Smooth muscle cell of the brain vasculature (primary cell): ENCODE results near the gene AKAIN1.

Source experiments
- DNase-seq: peaks from one replicate; pipeline ENCODE4 v3.0.0-alpha.2; 2012; ENCODE audit warnings: low read depth, low spot score

AKAIN1 gene

GRCh38 chr18:5159080-5159479, 38.0 kb downstream of the AKAIN1 start:
- DNase-seq = no peak

- DNase-seq = no peak
Observed at GRCh38 chr18:5158587-5158986, 38.5 kb downstream of the AKAIN1 start.

GRCh38 chr18:5158172-5158571, 38.9 kb downstream of the AKAIN1 start:
- DNase-seq = no peak

GRCh38 chr18:5155907-5156287, 41.2 kb downstream of the AKAIN1 start:
- no peak for DNase-seq

- no peak for DNase-seq
Observed at GRCh38 chr18:5155218-5155906, 41.7 kb downstream of the AKAIN1 start.

GRCh38 chr18:5152343-5153020, 44.6 kb downstream of the AKAIN1 start:
- DNase-seq = no peak

GRCh38 chr18:5150894-5151293, 46.2 kb downstream of the AKAIN1 start:
- no peak for DNase-seq

GRCh38 chr18:5146093-5146492, 51.0 kb downstream of the AKAIN1 start:
- no peak for DNase-seq

GRCh38 chr18:5145168-5145825, 51.8 kb downstream of the AKAIN1 start:
- no peak for DNase-seq

- no peak for DNase-seq
Observed at GRCh38 chr18:5144629-5145028, 52.4 kb downstream of the AKAIN1 start.

GRCh38 chr18:5142859-5143258, 54.2 kb downstream of the AKAIN1 start:
- no peak for DNase-seq

GRCh38 chr18:5142131-5142530, 54.9 kb downstream of the AKAIN1 start:
- DNase-seq = no peak

GRCh38 chr18:5137261-5137660, 59.8 kb downstream of the AKAIN1 start:
- DNase-seq = no peak

GRCh38 chr18:5132987-5133386, 64.1 kb downstream of the AKAIN1 start:
- DNase-seq = no peak

- DNase-seq = no peak
Observed at GRCh38 chr18:5122272-5122671, 74.8 kb downstream of the AKAIN1 start.

- DNase-seq = no peak
Observed at GRCh38 chr18:5110266-5110665, 86.8 kb downstream of the AKAIN1 start.

- no peak for DNase-seq
Observed at GRCh38 chr18:5107988-5108387, 89.1 kb downstream of the AKAIN1 start.

GRCh38 chr18:5106730-5107129, 90.3 kb downstream of the AKAIN1 start:
- no peak for DNase-seq

- no peak for DNase-seq
Observed at GRCh38 chr18:5104246-5104645, 92.8 kb downstream of the AKAIN1 start.

GRCh38 chr18:5103693-5104092, 93.4 kb downstream of the AKAIN1 start:
- DNase-seq = no peak

- DNase-seq = no peak
Observed at GRCh38 chr18:5103286-5103685, 93.8 kb downstream of the AKAIN1 start.

GRCh38 chr18:5097116-5097703, 99.8 kb downstream of the AKAIN1 start:
- no peak for DNase-seq

- DNase-seq = no peak
Observed at GRCh38 chr18:5095239-5095638, 101.8 kb downstream of the AKAIN1 start.
